ENCODE data around the gene NOP53.

DNA sequence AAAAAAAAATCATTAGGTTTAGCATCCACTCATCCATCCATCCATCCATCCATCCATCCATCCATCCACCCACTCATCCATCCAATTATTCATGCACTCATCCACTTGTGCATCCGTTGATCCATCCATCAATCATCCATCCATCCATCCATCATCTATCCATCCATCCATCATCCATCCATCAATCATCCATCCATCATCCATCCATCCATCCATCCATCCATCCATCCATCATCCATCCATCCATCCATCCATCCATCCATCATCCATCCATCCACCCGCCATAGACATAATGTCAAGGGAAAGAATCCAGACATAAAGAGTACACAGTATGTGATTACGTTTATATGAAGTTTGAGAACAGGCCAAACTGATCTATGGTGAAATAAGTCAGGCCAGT is 24.2 kb downstream of the NOP53 start:
- no peak for TF ChIP-seq POLR2A (IDR thresholded peaks at IDR 0.05)
- no peak for TF ChIP-seq CTCF (IDR thresholded peaks at IDR 0.05)
